ENCODE data around the gene NPAS3. TPM values are rescaled to one million over a fixed set of nuclear protein-coding genes. Genes with fewer than 3 reads are reported as not detected.
A peak's percentile ranks its signal among the peaks of the same experiment; 100 is the strongest.

Gene NPAS3
- total RNA-seq, 1 experiment from 2014 or later: 0.35 TPM

GRCh38 chr14:33120341-33120740, 181.7 kb downstream of the NPAS3 start:
- Mint-ChIP-seq H3K4me1 (ENCODE audit: insufficient read depth, unreplicated experiment) (peaks cover 13% of the 10 kb centered on the region), H3K4me3 (ENCODE audit: unreplicated experiment) (no peak overlapping the region), H3K9me3 (ENCODE audit: unreplicated experiment) (no peaks in the 10 kb centered on the region), H3K27me3 (ENCODE audit: insufficient read depth, unreplicated experiment) (no peaks in the 10 kb centered on the region), H3K27ac (ENCODE audit: low read depth, unreplicated experiment) (no peak overlapping the region), H3K36me3 (ENCODE audit: insufficient read depth, unreplicated experiment) (no peaks in the 10 kb centered on the region)
- intact Hi-C loops (cut with micrococcal nuclease): no loop called here
- POLR2A ChIA-PET: interaction anchor here (0.6 kb wide), 1 partner anchor 869 kb away, joined by 3 read pairs; no protein-coding TSS in a partner anchor
- DNase-seq (ENCODE audit: unreplicated experiment): peak; percentile 44
- TF ChIP-seq CTCF (IDR thresholded peaks at IDR 0.05; ENCODE audit: unreplicated experiment): no peak
- BruUV-seq (replicated peaks): no TSS peak
- CTCF ChIA-PET: interaction anchor here (0.6 kb wide), 1 partner anchor 11 kb away, joined by 4 read pairs; no protein-coding TSS in a partner anchor

GRCh38 chr14:33120966-33121365, 182.3 kb downstream of the NPAS3 start:
- intact Hi-C loops (cut with micrococcal nuclease): no loop called here
- H3K9me3 Mint-ChIP-seq (ENCODE audit: unreplicated experiment): no peaks in the 10 kb centered on the region
- H3K27me3 Mint-ChIP-seq (ENCODE audit: insufficient read depth, unreplicated experiment): no peaks in the 10 kb centered on the region
- CTCF ChIA-PET: interaction anchor here (0.6 kb wide), 1 partner anchor 412 kb away, joined by 3 read pairs; no protein-coding TSS in a partner anchor
- POLR2A ChIA-PET: no interaction called here
- no TSS peak for BruUV-seq (replicated peaks)
- H3K27ac Mint-ChIP-seq (ENCODE audit: low read depth, unreplicated experiment): no peak overlapping the region
- peak; percentile 21 for DNase-seq (ENCODE audit: unreplicated experiment)
- H3K4me1 Mint-ChIP-seq (ENCODE audit: insufficient read depth, unreplicated experiment): peaks cover 13% of the 10 kb centered on the region
- H3K4me3 Mint-ChIP-seq (ENCODE audit: unreplicated experiment): no peak overlapping the region
- no peaks in the 10 kb centered on the region for H3K36me3 Mint-ChIP-seq (ENCODE audit: insufficient read depth, unreplicated experiment)
- no peak for TF ChIP-seq CTCF (IDR thresholded peaks at IDR 0.05; ENCODE audit: unreplicated experiment)

GRCh38 chr14:33123281-33123680, 184.6 kb downstream of the NPAS3 start:
- Mint-ChIP-seq H3K27ac (ENCODE audit: low read depth, unreplicated experiment) (no peak overlapping the region), H3K4me1 (ENCODE audit: insufficient read depth, unreplicated experiment) (peaks cover 20% of the 10 kb centered on the region), H3K4me3 (ENCODE audit: unreplicated experiment) (no peak overlapping the region), H3K36me3 (ENCODE audit: insufficient read depth, unreplicated experiment) (no peaks in the 10 kb centered on the region), H3K27me3 (ENCODE audit: insufficient read depth, unreplicated experiment) (no peaks in the 10 kb centered on the region), H3K9me3 (ENCODE audit: unreplicated experiment) (no peaks in the 10 kb centered on the region)
- no TSS peak for BruUV-seq (replicated peaks)
- ChIA-PET CTCF (no interaction called here), POLR2A (no interaction called here)
- intact Hi-C loops (cut with micrococcal nuclease): no loop called here
- TF ChIP-seq CTCF (IDR thresholded peaks at IDR 0.05; ENCODE audit: unreplicated experiment): no peak
- DNase-seq (ENCODE audit: unreplicated experiment): no peak

GRCh38 chr14:33126433-33126832, 187.8 kb downstream of the NPAS3 start:
- DNase-seq (ENCODE audit: unreplicated experiment): no peak
- Mint-ChIP-seq H3K36me3 (ENCODE audit: insufficient read depth, unreplicated experiment) (no peaks in the 10 kb centered on the region), H3K9me3 (ENCODE audit: unreplicated experiment) (no peaks in the 10 kb centered on the region), H3K4me3 (ENCODE audit: unreplicated experiment) (no peak overlapping the region), H3K27me3 (ENCODE audit: insufficient read depth, unreplicated experiment) (peaks cover under 1% of the 10 kb centered on the region), H3K27ac (ENCODE audit: low read depth, unreplicated experiment) (no peak overlapping the region), H3K4me1 (ENCODE audit: insufficient read depth, unreplicated experiment) (peaks cover 6% of the 10 kb centered on the region)
- POLR2A ChIA-PET: no interaction called here
- TF ChIP-seq CTCF (IDR thresholded peaks at IDR 0.05; ENCODE audit: unreplicated experiment): no peak
- no TSS peak for BruUV-seq (replicated peaks)
- intact Hi-C loops (cut with micrococcal nuclease): no loop called here
- CTCF ChIA-PET: interaction anchor here (0.7 kb wide), 2 partner anchors 20 to 505 kb away, joined by 3 read pairs; no protein-coding TSS in a partner anchor
